Measurements from ENCODE around the gene UBE3A.

UBE3A gene

GRCh38 chr15:25408929-25409328 is 29.9 kb downstream of the UBE3A start:
- no peak for DNase-seq
- in situ Hi-C loops (cut with MboI; ENCODE audit: low pct_unique_long_range_greater_than_20kb, low sequenced_read_pairs): no loop called here

- no peak for DNase-seq
- in situ Hi-C loops (cut with MboI; ENCODE audit: low pct_unique_long_range_greater_than_20kb, low sequenced_read_pairs): no loop called here
Observed at GRCh38 chr15:25408428-25408827, 30.4 kb downstream of the UBE3A start.

- DNase-seq: no peak
- in situ Hi-C loops (cut with MboI; ENCODE audit: low pct_unique_long_range_greater_than_20kb, low sequenced_read_pairs): no loop called here
Observed at GRCh38 chr15:25407950-25408349, 30.9 kb downstream of the UBE3A start.

- in situ Hi-C loops (cut with MboI; ENCODE audit: low pct_unique_long_range_greater_than_20kb, low sequenced_read_pairs): no loop called here
- no peak for DNase-seq
Observed at GRCh38 chr15:25406846-25407245, 32.0 kb downstream of the UBE3A start.

GRCh38 chr15:25406261-25406660 is 32.6 kb downstream of the UBE3A start:
- no peak for DNase-seq
- in situ Hi-C loops (cut with MboI; ENCODE audit: low pct_unique_long_range_greater_than_20kb, low sequenced_read_pairs): no loop called here

- in situ Hi-C loops (cut with MboI; ENCODE audit: low pct_unique_long_range_greater_than_20kb, low sequenced_read_pairs): no loop called here
- DNase-seq: no peak
Observed at GRCh38 chr15:25403771-25404170, 35.1 kb downstream of the UBE3A start.

- DNase-seq: no peak
- in situ Hi-C loops (cut with MboI; ENCODE audit: low pct_unique_long_range_greater_than_20kb, low sequenced_read_pairs): no loop called here
Observed at GRCh38 chr15:25402342-25402741, 36.5 kb downstream of the UBE3A start.

- no peak for DNase-seq
- in situ Hi-C loops (cut with MboI; ENCODE audit: low pct_unique_long_range_greater_than_20kb, low sequenced_read_pairs): no loop called here
Observed at GRCh38 chr15:25401501-25401900, 37.3 kb downstream of the UBE3A start.

GRCh38 chr15:25397100-25397499 is 41.7 kb downstream of the UBE3A start:
- in situ Hi-C loops (cut with MboI; ENCODE audit: low pct_unique_long_range_greater_than_20kb, low sequenced_read_pairs): no loop called here
- no peak for DNase-seq

- in situ Hi-C loops (cut with MboI; ENCODE audit: low pct_unique_long_range_greater_than_20kb, low sequenced_read_pairs): no loop called here
- no peak for DNase-seq
Observed at GRCh38 chr15:25394898-25395297, 43.9 kb downstream of the UBE3A start.

- in situ Hi-C loops (cut with MboI; ENCODE audit: low pct_unique_long_range_greater_than_20kb, low sequenced_read_pairs): no loop called here
- DNase-seq: no peak
Observed at GRCh38 chr15:25392806-25393205, 46.0 kb downstream of the UBE3A start.

GRCh38 chr15:25391971-25392721 is 46.7 kb downstream of the UBE3A start:
- in situ Hi-C loops (cut with MboI; ENCODE audit: low pct_unique_long_range_greater_than_20kb, low sequenced_read_pairs): no loop called here
- DNase-seq: no peak

GRCh38 chr15:25385986-25386385 is 52.8 kb downstream of the UBE3A start:
- DNase-seq: no peak
- in situ Hi-C loops (cut with MboI; ENCODE audit: low pct_unique_long_range_greater_than_20kb, low sequenced_read_pairs): no loop called here

- DNase-seq: no peak
- in situ Hi-C loops (cut with MboI; ENCODE audit: low pct_unique_long_range_greater_than_20kb, low sequenced_read_pairs): no loop called here
Observed at GRCh38 chr15:25381579-25381978, 57.2 kb downstream of the UBE3A start.

- no peak for DNase-seq
- in situ Hi-C loops (cut with MboI; ENCODE audit: low pct_unique_long_range_greater_than_20kb, low sequenced_read_pairs): no loop called here
Observed at GRCh38 chr15:25378501-25378901, 60.3 kb downstream of the UBE3A start.

- no peak for DNase-seq
- in situ Hi-C loops (cut with MboI; ENCODE audit: low pct_unique_long_range_greater_than_20kb, low sequenced_read_pairs): no loop called here
Observed at GRCh38 chr15:25375557-25375956, 63.3 kb downstream of the UBE3A start.

GRCh38 chr15:25374143-25374542 is 64.7 kb downstream of the UBE3A start:
- in situ Hi-C loops (cut with MboI; ENCODE audit: low pct_unique_long_range_greater_than_20kb, low sequenced_read_pairs): no loop called here
- DNase-seq: no peak

GRCh38 chr15:25372298-25372697 is 66.5 kb downstream of the UBE3A start:
- no peak for DNase-seq
- in situ Hi-C loops (cut with MboI; ENCODE audit: low pct_unique_long_range_greater_than_20kb, low sequenced_read_pairs): no loop called here

GRCh38 chr15:25368850-25369249 is 70.0 kb downstream of the UBE3A start:
- in situ Hi-C loops (cut with MboI; ENCODE audit: low pct_unique_long_range_greater_than_20kb, low sequenced_read_pairs): no loop called here
- DNase-seq: no peak

GRCh38 chr15:25366058-25366457 is 72.8 kb downstream of the UBE3A start:
- in situ Hi-C loops (cut with MboI; ENCODE audit: low pct_unique_long_range_greater_than_20kb, low sequenced_read_pairs): no loop called here
- no peak for DNase-seq

- DNase-seq: no peak
- in situ Hi-C loops (cut with MboI; ENCODE audit: low pct_unique_long_range_greater_than_20kb, low sequenced_read_pairs): no loop called here
Observed at GRCh38 chr15:25362545-25362944, 76.3 kb downstream of the UBE3A start.

Data from KBM-7 (cell line).